ENCODE results near the gene HSPA12B.
A peak's percentile ranks its signal among the peaks of the same experiment; 100 is the strongest.

GRCh38 chr20:3795511-3796468, 63.3 kb downstream of the HSPA12B start, which contains the start of gene CDC25B:
- TF ChIP-seq CTCF (IDR thresholded peaks at IDR 0.05) (peak; percentile 45 to 92 (median 84)), POLR2A (IDR thresholded peaks at IDR 0.05) (peak in 3 of 4 donors; percentile 43 to 65 (median 50))

Data from upper lobe of left lung (tissue), 4 donors.